ENCODE data around the gene RPL26.
"Not testable (repeated sequence)": the region's sequence is repeated elsewhere in the genome, so short reads cannot be mapped to it uniquely, and the experiment has no call there.

The RPL26 gene

GRCh38 chr17:8362651-8363332 is 20.2 kb downstream of the RPL26 start:
- DNase-seq = no peak

GRCh38 chr17:8360751-8361150 is 22.2 kb downstream of the RPL26 start:
- no peak for DNase-seq

DNA sequence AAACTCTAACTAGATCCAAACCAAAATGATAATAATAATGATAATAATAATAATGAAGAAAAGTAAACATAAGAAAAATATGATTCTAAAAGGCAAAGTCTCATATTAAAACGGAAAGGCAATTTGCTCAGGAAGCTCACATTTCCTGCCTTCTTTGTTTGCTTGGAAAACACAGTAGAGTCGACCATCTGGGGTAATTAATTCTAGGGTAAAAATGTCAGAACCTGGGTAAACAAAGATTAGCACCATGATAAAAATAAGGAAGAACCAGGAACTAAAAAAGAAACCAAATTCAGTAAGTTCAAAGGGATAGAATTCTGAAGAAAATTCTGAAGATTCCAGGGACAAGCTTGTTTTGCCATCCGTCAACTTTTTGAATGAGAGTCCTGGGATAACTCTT is 22.7 kb downstream of the RPL26 start:
- DNase-seq = no peak

GRCh38 chr17:8359769-8360168 is 23.2 kb downstream of the RPL26 start:
- DNase-seq = no peak

- DNase-seq = no peak
Observed at GRCh38 chr17:8357910-8358309, 25.1 kb downstream of the RPL26 start.

- DNase-seq = no peak
Observed at GRCh38 chr17:8354236-8354635, 28.8 kb downstream of the RPL26 start.

GRCh38 chr17:8353736-8354135 is 29.3 kb downstream of the RPL26 start:
- DNase-seq = no peak

- DNase-seq = no peak
Observed at GRCh38 chr17:8350339-8350738, 32.7 kb downstream of the RPL26 start.

GRCh38 chr17:8347001-8347400 is 36.0 kb downstream of the RPL26 start:
- DNase-seq = not testable (repeated sequence)

DNA sequence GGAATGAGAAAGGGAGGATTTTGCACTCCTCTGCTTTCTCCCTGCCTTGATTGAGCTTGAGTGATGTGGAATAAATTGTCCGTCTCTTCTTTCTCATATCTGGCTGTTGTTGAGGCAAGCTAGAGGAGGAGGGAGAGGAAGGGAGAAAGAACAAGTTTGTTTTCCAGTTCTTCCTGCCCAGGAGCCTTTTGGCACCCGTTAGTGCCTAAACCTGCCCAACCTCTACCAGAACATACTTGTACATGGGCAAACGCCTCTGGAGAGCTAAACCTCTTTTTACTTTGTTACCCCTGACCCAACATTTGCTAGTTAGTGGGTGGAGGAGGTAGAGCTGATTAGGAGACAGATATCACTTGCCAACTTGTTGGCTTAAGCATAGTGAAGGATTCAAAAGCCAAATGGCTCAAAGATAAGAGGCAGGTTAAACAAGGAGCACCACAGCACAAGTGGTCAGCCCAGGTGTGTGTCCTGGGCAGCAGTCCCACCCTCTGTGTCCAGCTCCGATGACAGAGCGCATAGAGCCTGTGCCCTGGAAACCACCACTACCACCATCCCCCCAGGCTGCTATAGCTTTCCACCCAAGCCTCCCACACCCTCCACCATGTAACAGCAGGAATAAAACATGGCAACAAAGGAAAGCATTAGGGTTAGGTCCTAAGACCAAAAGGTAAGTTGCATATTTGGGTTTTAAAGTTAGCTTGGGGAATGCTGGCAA is 36.9 kb downstream of the RPL26 start:
- no peak for DNase-seq

- DNase-seq = no peak
Observed at GRCh38 chr17:8345052-8345690, 37.8 kb downstream of the RPL26 start.

- no peak for DNase-seq
Observed at GRCh38 chr17:8341456-8341855, 41.5 kb downstream of the RPL26 start.

DNA sequence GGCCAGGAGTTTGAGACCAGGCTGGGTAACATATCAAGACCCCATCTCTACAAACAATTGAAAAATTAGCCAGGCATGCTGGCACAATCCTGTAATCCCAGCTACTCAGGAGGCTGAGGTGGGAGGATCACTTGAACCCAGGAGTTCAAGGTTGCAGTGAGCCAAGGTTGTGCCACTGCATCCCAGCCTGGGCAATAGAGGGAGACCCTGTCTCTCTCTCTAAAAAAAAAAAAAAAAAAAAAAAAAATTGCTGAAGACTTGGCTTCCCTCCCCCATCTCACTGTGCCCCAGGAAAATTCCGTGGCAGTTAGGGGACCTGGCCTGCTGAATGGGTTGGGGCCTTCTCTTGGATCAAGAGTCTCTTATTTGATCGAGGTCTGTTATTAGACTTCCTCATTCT is 43.5 kb downstream of the RPL26 start, which contains the start of gene ODF4:
Gene ODF4 (plus strand): TSS at position 301 of the 400 bp plus-strand sequence. CDS start 212 bp downstream, outside the sequence.
- no peak for DNase-seq

- DNase-seq = no peak
Observed at GRCh38 chr17:8338753-8339140, 44.2 kb downstream of the RPL26 start.

- DNase-seq = no peak
Observed at GRCh38 chr17:8337802-8338752, 44.9 kb downstream of the RPL26 start.

DNA sequence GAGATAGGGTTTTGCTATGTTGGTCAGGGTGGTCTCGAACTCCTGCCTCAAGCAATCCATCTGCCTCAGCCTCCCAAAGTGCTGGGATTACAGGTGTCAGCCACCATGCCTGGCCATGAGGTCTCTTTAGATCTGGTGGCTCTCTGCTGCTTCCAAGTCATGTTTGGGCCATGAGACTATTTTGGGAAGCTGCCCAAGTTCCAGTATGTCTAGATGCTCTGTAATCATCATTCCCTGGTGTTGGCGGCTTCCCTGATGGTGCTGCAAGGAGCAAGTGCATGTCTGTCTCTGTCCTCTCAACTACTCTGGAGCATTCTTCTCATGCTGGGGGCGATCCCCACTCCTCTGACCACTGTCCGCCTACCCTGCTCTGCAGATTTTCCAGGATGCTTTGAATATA is 49.7 kb downstream of the RPL26 start:
- no peak for DNase-seq

- no peak for DNase-seq
Observed at GRCh38 chr17:8332688-8333087, 50.3 kb downstream of the RPL26 start.

DNA sequence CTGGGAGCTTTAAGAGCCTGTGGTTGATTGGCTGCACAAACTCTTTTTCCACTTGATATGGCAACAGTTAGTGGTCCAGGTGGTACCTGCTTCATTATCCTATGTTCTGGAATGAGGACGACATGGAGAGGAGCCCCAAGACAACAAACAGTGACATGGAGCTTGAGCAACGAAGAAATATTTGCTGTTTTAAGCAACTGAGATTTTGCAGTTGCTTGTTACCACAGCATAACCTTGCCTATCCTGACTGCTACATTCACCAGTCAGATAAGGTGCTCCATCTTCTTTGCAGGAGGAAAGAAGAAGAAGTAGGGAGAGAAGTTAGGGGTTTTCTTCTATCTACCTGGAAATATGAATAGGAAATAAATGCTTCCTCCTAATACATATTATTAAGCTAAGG is 50.9 kb downstream of the RPL26 start:
- DNase-seq = no peak
